ENCODE data around the gene SDHB. TPM values are rescaled to one million over a fixed set of nuclear protein-coding genes. Genes with fewer than 3 reads are reported as not detected.

SDHB gene
- total RNA-seq, result 100 to 1,000 TPM; 105 to 134 TPM

DNA sequence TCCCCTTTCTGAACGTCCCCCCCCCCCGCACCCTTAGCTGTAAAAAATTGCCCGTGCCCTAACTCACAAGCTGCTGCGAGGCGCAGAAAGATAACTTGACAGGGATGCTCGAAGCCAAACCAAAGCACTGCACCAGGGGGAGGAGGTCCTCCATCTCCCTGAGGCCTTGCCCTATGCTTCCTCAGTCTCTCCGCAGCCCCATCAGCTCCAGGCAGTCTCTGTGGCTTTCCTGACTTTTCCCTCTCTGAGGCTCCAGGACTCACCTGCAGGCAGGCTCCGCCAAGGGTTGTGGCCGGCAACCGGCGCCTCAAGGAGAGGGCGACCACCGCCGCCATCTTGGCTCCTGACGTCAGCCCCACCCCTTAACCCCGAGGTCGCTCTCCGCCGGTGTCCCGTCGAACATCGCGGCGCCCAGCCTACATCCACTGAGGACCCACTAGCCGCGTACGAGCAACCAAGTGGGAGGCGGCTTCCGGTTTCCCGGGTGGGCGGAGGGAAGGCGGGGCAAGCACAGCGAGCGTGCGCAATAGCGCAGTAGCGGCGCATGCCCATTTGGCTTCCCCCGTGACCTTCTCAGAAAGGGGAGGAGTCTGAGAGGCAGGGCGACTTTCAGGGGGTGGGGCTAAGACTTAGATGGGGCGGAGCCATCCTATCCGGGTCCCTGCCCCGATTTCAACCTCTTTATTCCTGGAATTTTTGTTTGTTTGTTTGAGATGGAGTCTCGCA lies at the start of gene SDHB:
Gene SDHB, minus strand, starts transcription at position 348 of the 726 bp plus-strand sequence. Its CDS starts 13 bp downstream, at position 335.
- Mint-ChIP-seq H3K9me3 (no peaks in the 10 kb centered on the region), H3K27ac (peak within 1 kb of the TSS; percentile 97 to 99), H3K36me3 (peaks cover 9% of the 10 kb centered on the region in 2 donors)
- ATAC-seq (peak; percentile 99 to 100), DNase-seq (ENCODE audit: low spot score in 2 of 2) (peak; percentile 99)

DNA sequence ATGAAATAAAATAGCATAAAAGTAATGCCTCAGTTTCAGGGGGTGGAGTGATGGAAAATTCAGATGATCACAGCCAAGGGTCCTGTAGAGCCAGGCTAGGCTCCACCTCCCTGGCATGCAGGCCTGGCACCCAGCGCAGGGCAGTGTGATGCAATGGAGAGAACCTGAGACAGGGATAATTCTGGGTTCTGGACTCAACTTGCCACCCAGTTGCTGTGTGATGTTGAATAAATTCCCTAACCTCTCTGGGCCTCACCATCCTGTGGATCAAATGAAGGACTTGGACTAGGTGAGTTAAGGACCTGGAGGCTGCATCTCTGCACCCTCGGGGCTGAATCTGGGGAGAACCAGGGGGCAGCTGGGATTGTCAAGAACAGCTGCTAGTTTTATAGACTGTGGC lies 48.4 kb upstream of the SDHB start:
- Mint-ChIP-seq H3K27ac (no peak overlapping the region), H3K36me3 (no peaks in the 10 kb centered on the region), H3K9me3 (no peaks in the 10 kb centered on the region)
- ATAC-seq, result no peak
- DNase-seq (ENCODE audit: low spot score in 2 of 2), result no peak

DNA sequence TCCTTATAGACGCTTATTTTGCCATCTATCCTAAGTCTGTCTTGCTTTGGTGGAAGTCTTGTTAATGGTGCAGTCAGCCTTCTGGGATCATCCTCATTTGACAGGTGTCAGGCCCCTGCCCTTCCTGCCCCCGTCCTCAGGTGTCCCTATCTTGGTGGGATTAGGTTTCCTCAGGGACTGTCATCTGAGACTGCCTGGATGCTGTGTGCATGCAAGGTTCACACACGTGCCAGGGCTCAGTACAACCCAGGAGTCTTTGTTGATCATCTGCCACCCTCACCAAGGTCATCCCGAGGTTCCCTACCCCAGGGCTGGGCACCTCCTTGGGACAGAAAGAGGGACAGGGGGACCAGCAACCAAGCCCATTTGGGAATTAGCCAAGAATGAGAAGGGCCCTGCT lies 47.4 kb upstream of the SDHB start:
- ATAC-seq (no peak), DNase-seq (ENCODE audit: low spot score in 2 of 2) (no peak)
- Mint-ChIP-seq H3K9me3 (no peaks in the 10 kb centered on the region), H3K36me3 (no peaks in the 10 kb centered on the region), H3K27ac (no peak overlapping the region)

DNA sequence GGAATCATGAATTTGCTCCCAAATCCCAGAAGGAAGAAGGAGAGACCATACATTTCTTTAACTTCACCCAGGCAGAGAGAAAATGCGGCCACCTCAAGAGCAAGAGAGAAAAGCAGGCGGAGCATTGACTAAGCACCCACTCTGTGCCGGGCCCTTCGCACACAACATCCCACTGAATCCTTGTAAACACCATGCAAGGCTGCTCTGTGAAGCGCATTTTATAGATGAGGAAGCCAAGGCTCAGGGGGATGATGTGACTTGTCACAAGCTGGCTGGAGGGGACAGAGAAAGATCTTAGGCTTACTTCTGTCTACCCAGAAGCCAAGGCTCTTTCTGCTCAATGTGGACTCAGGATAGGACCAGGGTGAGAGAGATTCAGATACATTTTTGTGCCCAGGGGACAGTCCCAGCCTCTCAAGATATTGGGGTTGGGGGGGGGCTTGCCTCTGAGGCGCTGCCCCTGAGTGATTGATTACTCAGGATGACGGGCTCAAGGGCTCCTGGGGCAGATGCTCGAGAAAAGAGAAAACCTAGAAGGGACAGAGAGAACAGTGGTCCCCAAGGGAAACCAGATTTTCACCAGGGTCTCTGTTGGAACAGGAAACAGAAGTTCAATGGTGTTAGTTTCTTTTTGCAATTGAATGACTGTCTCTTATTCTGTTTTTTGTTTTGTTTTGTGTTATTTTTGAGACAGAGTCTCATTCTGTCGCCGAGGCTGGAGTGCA lies 45.9 kb upstream of the SDHB start:
- DNase-seq (ENCODE audit: low spot score in 2 of 2) (no peak), ATAC-seq (no peak)
- no peaks in the 10 kb centered on the region for H3K36me3 Mint-ChIP-seq
- H3K27ac Mint-ChIP-seq, result no peak overlapping the region
- no peaks in the 10 kb centered on the region for H3K9me3 Mint-ChIP-seq

DNA sequence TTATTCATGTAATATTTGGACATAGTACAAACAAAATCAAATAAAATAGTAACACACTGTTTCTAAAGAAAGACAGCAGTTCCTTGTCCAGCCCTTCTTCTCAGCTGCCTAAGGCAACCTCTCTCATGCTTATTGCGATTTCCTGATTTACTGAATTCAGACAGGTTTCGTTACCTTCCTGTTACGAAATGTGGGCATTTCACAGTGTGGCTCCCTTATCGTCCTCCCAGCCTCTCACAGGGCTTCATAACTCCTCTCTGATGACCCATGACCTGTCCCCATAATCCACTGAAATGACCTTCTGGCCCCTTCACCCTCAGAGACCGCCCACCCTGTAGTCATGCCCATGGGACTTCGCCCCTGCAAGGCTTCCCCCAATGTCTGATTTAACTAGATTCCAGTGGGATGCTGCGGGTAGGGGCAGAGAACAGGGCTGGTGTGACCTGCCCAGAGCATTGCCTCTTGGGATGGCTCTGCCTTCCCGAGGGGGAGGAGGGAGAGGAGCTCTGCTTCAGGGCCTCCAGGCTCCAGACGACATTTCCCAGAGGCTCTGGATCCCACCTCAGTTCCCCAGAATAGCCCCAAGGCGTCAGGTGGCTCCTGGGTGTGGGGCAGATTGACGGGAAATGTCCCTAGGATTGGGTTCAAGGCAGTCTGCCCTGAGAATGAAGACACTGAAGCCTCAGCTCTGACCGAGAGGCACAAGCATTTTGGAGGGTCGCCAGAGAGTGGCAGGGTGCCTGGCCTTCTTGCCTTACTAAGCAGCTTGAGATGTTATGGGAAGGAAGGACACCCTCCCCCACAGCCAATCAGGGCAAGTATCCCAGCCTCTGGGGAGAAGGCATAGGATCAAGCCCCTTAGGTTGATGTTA lies 44.9 kb upstream of the SDHB start:
- DNase-seq (ENCODE audit: low spot score in 2 of 2), result no peak
- H3K27ac Mint-ChIP-seq, result no peak overlapping the region
- no peaks in the 10 kb centered on the region for H3K9me3 Mint-ChIP-seq
- H3K36me3 Mint-ChIP-seq, result no peaks in the 10 kb centered on the region
- ATAC-seq, result no peak

DNA sequence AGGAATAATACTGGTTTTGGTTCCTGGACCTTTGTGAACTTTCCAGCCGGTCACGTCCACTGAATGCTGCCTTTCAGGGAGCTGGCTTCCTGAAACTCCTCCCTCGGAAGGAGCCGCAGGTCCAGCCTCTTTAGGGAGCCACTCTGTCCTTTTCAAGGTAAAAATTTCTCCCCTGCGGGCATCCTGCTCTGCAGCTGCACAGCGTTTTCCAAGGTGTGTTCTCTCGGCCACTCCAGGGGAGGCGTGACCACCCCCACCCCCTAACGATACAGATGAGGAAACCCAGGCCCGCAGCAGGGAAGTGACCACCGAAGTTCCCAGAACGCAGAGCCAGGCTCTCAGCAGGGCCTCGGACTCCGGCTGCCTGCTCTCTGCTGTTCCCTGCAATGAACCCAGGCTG lies 44.0 kb upstream of the SDHB start:
- Mint-ChIP-seq H3K36me3 (no peaks in the 10 kb centered on the region), H3K9me3 (no peaks in the 10 kb centered on the region), H3K27ac (no peak overlapping the region)
- DNase-seq (ENCODE audit: low spot score in 2 of 2), result no peak
- no peak for ATAC-seq

DNA sequence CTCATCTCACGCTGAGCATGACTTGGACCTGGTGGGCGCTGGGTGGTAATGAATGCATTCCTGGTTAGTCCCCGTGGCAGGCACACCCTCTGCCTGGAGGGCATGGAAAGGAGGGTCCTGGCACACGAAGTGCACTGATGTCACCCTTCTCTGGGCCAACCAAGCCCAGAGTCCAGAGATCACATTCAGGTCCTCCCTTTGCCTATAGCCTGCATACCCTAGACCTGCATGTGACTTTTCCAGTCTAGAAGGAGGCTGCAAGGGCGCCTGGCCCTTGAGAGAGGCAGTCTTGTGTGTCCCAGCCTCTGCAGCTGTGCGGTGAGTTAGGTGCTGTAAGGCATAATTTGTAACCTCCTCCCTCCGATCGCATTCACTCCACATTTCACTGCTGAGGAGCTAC lies 43.3 kb upstream of the SDHB start:
- Mint-ChIP-seq H3K9me3 (no peaks in the 10 kb centered on the region), H3K27ac (no peak overlapping the region), H3K36me3 (no peaks in the 10 kb centered on the region)
- no peak for DNase-seq (ENCODE audit: low spot score in 2 of 2)
- ATAC-seq, result no peak

DNA sequence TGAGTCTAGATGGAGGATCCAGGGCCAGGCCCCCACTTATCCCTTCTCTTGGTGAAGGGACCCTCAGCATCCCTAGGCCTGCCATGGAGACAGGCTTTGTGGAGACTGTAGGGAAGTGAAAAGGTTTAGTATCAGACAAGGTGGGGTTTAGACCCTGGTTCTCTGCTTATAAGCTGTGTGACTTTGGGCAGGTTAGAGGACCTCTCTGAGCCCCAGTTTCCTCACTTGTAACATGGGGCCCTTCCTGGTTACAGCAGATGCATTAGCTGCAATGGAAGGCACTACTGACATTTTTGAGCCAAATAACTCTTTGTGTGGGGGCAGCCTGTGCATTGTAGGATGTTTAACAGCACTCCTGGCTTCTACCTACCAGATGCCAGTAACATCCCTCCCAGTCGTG lies 42.8 kb upstream of the SDHB start:
- H3K27ac Mint-ChIP-seq, result no peak overlapping the region
- H3K9me3 Mint-ChIP-seq, result no peaks in the 10 kb centered on the region
- H3K36me3 Mint-ChIP-seq, result no peaks in the 10 kb centered on the region
- DNase-seq (ENCODE audit: low spot score in 2 of 2) (no peak), ATAC-seq (no peak)

DNA sequence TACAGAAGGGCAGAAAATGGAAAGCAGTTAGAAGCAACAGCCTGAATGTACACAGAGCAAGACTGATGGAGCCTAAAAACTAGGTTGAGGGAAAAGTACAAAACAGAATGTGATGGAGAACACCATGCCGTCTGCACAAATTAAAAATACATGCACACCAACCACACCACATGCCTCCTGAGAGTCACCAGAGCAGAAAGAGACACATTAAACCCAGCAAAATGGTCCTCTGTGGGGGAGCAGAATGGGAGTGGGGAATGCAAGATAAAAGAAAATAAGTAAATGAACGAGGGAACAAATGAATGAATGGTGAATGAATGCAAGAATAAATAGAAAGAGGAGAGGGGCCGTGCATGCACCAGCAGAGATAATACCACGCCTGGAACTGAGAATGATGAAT lies 41.3 kb upstream of the SDHB start:
- Mint-ChIP-seq H3K27ac (no peak overlapping the region), H3K36me3 (no peaks in the 10 kb centered on the region), H3K9me3 (no peaks in the 10 kb centered on the region)
- no peak for ATAC-seq
- no peak for DNase-seq (ENCODE audit: low spot score in 2 of 2)

DNA sequence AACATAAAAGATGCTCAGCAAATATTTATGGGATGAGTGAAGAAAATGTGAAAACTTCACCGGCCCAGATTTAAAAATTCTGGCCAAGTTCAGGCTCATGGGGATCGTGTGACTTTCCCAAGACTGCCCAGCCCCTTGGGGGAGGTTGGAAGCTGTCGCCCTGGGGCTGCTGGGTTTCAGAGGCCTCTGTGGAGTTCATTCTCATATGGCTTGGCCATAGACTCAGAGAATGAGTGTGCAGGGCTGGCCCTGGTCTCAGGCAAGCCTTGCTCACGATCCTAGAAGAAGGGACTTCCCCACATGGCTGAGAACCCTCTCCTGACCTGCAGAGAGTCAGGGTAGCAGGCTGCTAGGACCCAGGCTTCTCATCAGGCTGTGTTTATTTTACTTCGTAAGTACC lies 40.8 kb upstream of the SDHB start:
- Mint-ChIP-seq H3K27ac (no peak overlapping the region), H3K36me3 (no peaks in the 10 kb centered on the region), H3K9me3 (no peaks in the 10 kb centered on the region)
- ATAC-seq (no peak), DNase-seq (ENCODE audit: low spot score in 2 of 2) (no peak)

DNA sequence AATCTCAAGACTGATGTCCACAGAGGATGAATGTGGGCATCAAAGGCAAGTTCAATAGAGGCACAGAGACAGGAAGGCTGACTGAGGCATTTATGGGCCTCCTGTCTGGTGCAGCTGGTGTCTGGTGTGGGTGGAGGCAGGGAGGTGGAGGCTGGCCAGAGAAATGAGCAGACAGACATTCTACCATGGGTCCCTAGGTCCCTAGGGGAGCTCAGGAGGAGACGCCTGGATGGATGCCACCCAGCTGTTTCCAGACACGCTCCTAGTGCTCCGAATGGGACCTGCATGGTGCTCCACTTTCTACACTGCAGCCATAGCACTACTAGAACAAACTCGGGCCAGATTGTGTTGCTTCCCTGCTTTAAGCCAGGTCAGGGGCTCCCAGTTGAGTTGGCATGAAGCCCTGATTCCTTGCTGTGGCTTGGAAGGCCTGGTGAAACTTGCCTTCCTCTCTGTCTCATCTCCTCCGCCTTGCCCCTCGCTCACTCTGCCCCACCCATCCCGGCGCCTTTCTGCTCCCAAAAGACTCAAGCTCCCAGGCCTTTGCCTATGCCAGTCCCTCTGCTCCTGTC lies 40.1 kb upstream of the SDHB start:
- Mint-ChIP-seq H3K36me3 (no peaks in the 10 kb centered on the region), H3K27ac (no peak overlapping the region), H3K9me3 (no peaks in the 10 kb centered on the region)
- DNase-seq (ENCODE audit: low spot score in 2 of 2) (no peak), ATAC-seq (no peak)

DNA sequence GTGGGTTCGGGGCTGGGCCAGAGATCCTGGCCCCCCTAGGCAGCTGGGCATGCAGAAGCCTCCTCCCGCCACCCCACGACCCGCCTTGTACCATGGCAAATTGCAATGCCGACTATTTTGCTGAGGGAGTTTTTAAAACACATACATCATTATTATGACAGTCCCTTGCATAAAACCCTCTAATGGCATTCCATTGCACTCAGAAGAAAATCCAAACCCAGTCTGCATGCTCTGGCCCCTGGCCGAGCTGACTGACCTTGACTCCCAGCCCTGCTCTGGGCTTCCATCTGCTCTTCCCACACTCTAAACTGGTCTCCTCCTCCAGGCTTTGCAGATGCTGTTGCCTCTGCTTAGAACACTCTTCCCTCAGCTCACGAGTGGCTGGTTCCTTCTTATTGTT lies 37.4 kb upstream of the SDHB start:
- DNase-seq (ENCODE audit: low spot score in 2 of 2) (no peak), ATAC-seq (no peak)
- Mint-ChIP-seq H3K27ac (no peak overlapping the region), H3K9me3 (no peaks in the 10 kb centered on the region), H3K36me3 (no peaks in the 10 kb centered on the region)

DNA sequence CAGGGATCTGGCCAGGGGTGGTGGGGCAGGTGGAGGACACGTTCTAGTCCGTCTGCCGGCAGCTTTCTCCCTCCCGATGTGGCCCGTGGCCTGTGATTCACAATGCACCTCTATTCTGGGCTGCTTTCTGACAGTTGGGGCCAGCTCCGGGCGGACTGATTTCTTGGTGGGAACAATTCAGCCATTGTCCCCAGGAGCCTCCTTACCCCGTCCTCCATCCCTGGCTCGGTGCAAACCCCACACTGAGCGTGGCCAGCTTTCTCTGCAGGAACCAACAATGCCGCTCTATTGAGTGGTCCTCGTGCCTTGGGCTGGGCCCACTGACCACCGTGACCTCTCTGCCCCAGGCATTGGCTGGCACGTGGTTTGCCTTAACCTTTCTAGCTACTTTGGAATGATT lies 35.7 kb upstream of the SDHB start:
- H3K9me3 Mint-ChIP-seq, result no peaks in the 10 kb centered on the region
- no peaks in the 10 kb centered on the region for H3K36me3 Mint-ChIP-seq
- no peak overlapping the region for H3K27ac Mint-ChIP-seq
- DNase-seq (ENCODE audit: low spot score in 2 of 2) (no peak), ATAC-seq (no peak)

DNA sequence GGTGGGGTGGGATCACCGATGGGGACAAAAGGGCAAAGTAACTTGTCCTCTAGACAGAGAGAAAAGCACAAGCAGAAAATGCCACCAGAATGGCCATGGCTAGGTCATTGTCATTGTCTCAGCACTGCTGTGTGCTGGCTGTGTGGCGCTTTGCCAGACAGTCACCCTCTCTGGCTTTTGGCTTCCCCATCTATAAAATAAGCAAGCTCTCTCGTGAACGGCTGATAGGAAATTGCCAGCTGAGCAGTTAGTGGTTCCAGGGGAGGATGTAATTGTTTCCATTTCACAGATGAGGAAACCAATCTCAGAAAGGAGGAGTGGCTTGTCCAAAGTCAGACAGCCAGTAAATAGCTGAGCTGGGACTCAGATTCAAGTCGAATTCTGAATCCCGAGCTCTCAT lies 32.9 kb upstream of the SDHB start:
- H3K27ac Mint-ChIP-seq, result no peak overlapping the region

DNA sequence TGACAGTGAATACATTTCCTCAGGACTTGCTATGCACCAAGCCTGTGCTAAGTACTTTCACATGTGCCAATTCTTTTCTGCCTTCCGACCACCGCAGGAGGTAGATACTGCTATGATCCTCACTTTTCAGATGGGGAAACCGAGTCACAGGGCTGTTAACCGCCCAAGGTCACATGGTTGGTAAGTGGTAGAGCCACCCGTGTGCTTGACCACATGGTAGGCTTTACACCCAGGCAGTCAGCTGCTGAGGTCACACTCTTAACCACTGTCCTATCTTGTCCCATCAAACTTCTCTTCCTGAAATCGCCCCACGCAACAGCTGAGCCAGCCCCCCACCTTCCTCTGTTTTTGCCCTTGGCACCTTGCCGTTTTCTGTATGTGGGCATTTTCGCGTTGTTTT lies 31.0 kb upstream of the SDHB start:
- DNase-seq (ENCODE audit: low spot score in 2 of 2) (no peak), ATAC-seq (no peak)
- Mint-ChIP-seq H3K36me3 (no peaks in the 10 kb centered on the region), H3K27ac (no peak overlapping the region), H3K9me3 (no peaks in the 10 kb centered on the region)

More for the DNA sequence above, 32.9 kb upstream of the SDHB start:
- no peak for DNase-seq (ENCODE audit: low spot score in 2 of 2)
- Mint-ChIP-seq H3K9me3 (no peaks in the 10 kb centered on the region), H3K36me3 (no peaks in the 10 kb centered on the region)
- no peak for ATAC-seq

DNA sequence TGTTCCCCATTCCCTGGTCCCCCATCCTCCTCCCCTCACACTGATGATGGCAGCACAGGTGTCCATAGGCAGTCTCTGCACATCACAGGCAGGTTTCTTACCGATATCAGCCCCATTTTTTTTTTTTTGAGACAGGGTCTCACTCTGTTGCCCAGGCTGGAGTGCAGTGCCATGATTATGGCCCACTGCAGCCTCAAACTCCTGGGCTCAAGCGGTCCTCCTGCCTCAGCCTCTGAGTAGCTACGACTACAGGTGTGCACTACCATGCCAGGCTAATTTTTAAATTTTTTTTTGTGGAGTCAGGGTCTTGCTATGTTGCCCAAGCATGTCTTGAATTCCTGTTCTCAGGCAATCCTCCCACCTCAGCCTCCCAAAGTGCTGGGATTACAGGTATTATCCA lies 28.9 kb upstream of the SDHB start:
- no peak for DNase-seq (ENCODE audit: low spot score in 2 of 2)
- ATAC-seq, result no peak
- Mint-ChIP-seq H3K36me3 (no peaks in the 10 kb centered on the region), H3K27ac (no peak overlapping the region), H3K9me3 (no peaks in the 10 kb centered on the region)

DNA sequence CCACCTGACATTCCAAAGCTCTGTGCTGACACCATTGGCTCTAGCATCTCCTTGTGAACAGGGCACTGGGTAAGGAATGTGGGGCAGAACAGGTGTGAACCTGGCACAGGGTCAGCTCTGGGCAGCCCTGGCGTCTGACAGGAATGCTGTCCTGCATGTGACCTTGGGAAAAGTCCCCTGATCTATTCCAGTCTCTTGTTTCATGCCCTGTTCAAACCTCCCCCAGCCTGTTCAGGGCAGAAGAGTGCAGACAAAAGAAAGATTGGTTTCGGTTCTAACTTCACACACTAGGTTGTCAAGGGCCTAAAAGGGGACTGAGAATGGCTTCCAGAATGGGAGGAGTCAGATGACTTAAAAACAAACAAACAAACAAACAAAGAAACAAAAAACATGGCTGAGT lies 27.6 kb upstream of the SDHB start:
- H3K27ac Mint-ChIP-seq, result no peak overlapping the region
- H3K36me3 Mint-ChIP-seq, result no peaks in the 10 kb centered on the region
- DNase-seq (ENCODE audit: low spot score in 2 of 2) (no peak), ATAC-seq (no peak)
- H3K9me3 Mint-ChIP-seq, result no peaks in the 10 kb centered on the region

Measured in activated naive CD4-positive, alpha-beta T cell treated with anti-CD3 and anti-CD28 coated beads, Interleukin-2, amount 50 U/mL, for 72 hours (primary cell).